Measurements from ENCODE around the gene RGS14.

DNA sequence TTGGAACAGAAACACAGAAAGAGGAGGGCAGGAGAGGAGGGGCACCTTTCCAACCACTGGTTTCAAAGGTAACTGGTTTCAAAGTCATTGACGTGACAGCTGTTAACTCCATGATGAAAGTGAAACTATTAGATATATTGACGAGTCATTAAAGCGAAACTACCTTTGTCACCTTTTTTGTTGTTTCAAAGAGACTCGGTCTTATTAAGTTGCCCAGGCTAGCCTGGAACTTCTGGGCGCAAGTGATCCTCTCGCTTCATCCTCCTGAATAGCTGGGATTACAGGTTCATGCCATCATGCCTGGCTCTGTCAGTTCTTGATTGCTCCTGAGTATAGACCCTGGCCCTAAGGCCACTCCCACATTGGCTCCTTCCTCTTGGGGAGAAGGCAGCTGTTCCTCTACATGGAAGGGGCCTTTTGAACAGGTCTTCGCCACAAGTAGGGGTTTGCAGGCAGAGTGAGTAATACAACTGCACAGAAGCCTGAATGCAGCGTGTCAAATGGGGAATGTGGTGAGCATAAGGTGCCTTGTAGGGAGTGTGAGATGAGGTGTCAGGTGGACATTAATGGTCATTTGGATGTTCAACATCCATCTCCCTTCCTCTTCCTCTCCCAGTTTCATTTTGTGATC, 55.0 kb downstream of the RGS14 start:
- TF ChIP-seq, protein P1, sequence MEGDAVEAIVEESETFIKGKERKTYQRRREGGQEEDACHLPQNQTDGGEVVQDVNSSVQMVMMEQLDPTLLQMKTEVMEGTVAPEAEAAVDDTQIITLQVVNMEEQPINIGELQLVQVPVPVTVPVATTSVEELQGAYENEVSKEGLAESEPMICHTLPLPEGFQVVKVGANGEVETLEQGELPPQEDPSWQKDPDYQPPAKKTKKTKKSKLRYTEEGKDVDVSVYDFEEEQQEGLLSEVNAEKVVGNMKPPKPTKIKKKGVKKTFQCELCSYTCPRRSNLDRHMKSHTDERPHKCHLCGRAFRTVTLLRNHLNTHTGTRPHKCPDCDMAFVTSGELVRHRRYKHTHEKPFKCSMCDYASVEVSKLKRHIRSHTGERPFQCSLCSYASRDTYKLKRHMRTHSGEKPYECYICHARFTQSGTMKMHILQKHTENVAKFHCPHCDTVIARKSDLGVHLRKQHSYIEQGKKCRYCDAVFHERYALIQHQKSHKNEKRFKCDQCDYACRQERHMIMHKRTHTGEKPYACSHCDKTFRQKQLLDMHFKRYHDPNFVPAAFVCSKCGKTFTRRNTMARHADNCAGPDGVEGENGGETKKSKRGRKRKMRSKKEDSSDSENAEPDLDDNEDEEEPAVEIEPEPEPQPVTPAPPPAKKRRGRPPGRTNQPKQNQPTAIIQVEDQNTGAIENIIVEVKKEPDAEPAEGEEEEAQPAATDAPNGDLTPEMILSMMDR (IDR thresholded peaks at IDR 0.05), result no peak
- no peak for TF ChIP-seq POLR2A (IDR thresholded peaks at IDR 0.05)

All from testis (tissue), 2 donors.